Mammary epithelial cell (primary cell): ENCODE results near the gene PDE8B.

Experiments used
- CTCF ChIP-seq, 2 donors: IDR thresholded peaks in 1 of 2; conservative IDR thresholded peaks in 1 of 2; 2 replicates each; pipeline ENCODE4 v1.5.1; 2011 to 2012; ENCODE audit warnings: inconsistent platforms in 2 of 2, low read length in 2 of 2, mild to moderate bottlenecking in 2 of 2, control low read depth in 1 of 2, low read depth in 1 of 2; ENCODE audit not compliant: insufficient read depth in 1 of 2; ENCODE audit errors: extremely low read depth in 1 of 2
- EZH2 ChIP-seq: IDR thresholded peaks from 2 replicates; pipeline ENCODE4 v1.6.1; 2012; ENCODE audit warnings: low read length, inconsistent platforms, borderline replicate concordance

DNA sequence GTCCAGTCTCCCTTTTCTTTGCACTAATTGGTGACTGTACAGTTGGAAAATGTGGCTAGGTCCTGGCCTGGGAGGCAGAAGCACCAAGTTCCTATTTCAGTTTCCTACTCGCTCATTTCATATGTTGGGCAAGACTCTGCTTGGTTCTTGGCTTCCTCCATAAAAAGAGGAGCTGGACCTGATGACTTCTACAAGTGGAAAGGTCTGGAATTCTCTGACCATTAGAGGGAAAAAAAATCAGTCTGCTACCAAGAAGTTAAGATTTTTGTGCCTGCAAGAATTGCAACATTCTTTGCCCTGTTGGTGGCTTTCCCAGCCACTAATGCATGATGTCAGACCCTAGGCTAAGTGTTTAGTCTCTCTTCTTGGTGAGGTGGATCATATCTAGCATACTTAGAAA is 190.2 kb downstream of the PDE8B start:
- no peak for TF ChIP-seq CTCF (conservative IDR thresholded peaks at IDR 0.05 in 1 of 2, IDR thresholded peaks at IDR 0.05 in 1 of 2; ENCODE audit: extremely low read depth in 1 of 2, insufficient read depth in 1 of 2, low read depth in 1 of 2, low read length in 2 of 2)
- TF ChIP-seq EZH2 = no peak
